Measurements from ENCODE around the gene LTA4H. TPM values are rescaled to one million over a fixed set of nuclear protein-coding genes. Genes with fewer than 3 reads are reported as not detected.
A peak's percentile ranks its signal among the peaks of the same experiment; 100 is the strongest.

LTA4H gene
- total RNA-seq, 1 donor from 2014 or later: 83.5 TPM

DNA sequence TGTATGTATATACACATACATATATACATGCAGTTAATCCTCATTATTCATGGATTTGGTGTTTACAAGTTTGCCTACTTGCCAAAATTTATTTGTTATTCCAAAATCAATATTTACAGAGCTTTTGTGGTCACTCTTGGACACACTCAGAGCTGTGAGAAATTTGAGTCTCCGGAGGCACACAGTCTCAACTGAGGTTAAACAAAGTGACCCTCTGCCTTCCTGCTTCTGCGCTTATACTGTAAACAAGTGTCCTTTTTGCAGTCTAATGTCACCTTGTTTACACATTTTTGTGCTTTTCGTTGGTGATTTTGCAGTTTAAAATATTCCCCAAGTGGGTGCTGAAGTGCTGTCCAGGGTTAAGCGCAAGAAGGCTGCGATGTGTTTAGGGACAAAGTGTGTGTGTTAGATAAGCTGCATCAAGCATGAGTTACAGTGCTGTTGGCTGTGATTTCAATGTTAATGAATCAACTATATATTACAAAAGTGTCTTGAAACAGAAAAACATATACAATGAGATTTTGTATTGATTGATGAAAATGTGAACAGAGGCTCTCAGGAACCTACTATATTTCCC is 13.1 kb upstream of the LTA4H start:
- TF ChIP-seq, protein P1, sequence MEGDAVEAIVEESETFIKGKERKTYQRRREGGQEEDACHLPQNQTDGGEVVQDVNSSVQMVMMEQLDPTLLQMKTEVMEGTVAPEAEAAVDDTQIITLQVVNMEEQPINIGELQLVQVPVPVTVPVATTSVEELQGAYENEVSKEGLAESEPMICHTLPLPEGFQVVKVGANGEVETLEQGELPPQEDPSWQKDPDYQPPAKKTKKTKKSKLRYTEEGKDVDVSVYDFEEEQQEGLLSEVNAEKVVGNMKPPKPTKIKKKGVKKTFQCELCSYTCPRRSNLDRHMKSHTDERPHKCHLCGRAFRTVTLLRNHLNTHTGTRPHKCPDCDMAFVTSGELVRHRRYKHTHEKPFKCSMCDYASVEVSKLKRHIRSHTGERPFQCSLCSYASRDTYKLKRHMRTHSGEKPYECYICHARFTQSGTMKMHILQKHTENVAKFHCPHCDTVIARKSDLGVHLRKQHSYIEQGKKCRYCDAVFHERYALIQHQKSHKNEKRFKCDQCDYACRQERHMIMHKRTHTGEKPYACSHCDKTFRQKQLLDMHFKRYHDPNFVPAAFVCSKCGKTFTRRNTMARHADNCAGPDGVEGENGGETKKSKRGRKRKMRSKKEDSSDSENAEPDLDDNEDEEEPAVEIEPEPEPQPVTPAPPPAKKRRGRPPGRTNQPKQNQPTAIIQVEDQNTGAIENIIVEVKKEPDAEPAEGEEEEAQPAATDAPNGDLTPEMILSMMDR (IDR thresholded peaks at IDR 0.05; ENCODE audit: insufficient read depth, low read length, severe bottlenecking): no peak
- Histone ChIP-seq H3K27me3 (ENCODE audit: control insufficient read depth, insufficient read depth, low read length) (no peaks in the 10 kb centered on the region), H3K4me3 (ENCODE audit: low read depth, low read length) (no peak overlapping the region), H3K36me3 (ENCODE audit: control insufficient read depth, insufficient read depth, low read length) (no peaks in the 10 kb centered on the region)
- FAIRE-seq: no peak
- DNase-seq (ENCODE audit: low read depth): peak; percentile 37

DNA sequence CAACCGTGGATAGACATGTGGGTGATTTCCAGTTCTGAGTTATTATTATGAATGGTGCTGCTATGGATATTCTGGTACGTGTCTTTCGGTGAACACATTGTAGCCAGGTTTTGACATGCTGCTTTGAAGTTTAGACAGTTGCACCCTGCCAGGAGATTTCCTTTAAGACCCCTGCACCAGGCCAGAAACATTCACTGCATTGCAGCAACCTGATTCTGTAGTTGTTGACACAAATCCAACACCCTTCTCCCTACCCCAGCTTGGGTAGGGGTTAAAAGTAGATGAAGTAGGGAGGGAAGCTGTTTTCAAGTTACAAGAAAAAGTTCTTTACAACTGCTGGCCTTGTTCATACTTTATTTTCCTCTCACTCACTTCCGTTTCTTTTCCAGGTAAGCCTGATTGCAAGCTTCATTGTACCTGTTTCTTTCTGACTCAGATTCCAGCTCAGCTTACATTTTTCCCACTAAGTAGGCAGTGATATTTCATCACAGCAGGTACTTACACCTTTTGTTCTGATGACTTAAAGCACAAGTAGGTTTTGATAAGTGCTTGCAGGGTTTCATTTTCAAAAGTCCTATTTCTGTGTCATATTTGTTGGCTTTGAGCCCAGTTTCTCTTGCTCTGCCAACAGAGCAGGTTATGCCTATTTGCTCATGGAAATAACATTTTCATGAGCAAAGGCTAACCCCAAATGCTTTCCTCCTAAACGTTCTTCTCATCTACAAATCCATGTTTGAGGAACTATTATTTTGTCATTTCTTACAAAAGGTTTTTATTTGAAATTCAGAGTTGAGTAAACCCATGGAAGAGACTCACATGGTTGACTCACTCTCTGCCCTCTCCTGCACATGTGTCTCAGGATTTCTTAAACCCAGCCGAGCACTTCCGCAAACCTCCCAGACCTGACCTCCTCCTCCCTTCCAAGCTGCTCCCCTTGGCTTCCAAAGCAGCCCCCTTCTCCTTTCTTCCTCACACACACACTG is 12.1 kb upstream of the LTA4H start:
- FAIRE-seq (no peak), DNase-seq (ENCODE audit: low read depth) (peak; percentile 99)
- no peaks in the 10 kb centered on the region for H3K36me3 ChIP-seq (ENCODE audit: control insufficient read depth, insufficient read depth, low read length)
- peak overlapping the region; percentile 11 for H3K4me3 ChIP-seq (ENCODE audit: low read depth, low read length)
- H3K27me3 ChIP-seq (ENCODE audit: control insufficient read depth, insufficient read depth, low read length): no peaks in the 10 kb centered on the region
- TF ChIP-seq, protein P1 (IDR thresholded peaks at IDR 0.05; ENCODE audit: insufficient read depth, low read length, severe bottlenecking): no peak

DNA sequence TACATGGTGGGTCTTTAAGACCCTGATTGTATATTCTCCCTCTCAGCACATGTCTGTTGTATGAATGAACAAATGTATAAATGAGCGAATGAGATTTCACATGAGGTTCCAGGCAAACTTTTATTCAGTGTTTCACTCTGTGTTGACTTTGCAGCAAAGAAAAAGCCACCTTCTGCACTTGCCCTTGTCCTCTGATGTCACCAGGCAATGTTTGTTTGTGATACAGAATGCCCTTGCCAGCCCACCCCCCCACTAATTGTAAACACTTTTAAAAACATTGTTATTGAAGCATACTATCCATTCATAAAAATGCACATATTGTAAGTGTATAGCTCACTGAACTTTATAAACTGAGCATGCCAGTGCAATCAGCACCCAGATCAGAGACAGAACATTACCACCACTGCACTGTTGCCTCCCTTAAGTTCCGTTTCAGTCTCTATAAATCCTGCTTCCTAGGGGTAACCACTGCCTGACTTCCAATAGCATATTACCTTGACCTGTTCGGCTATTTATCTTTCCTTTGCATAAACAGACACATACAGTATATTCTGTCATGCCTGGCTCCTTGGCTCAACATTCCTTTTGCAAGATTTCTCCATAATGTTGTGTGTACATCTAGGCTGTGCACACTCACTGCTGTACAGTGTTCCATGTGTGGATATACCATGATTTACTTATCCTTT is 11.3 kb upstream of the LTA4H start:
- DNase-seq (ENCODE audit: low read depth) (no peak), FAIRE-seq (no peak)
- TF ChIP-seq, protein P1 (IDR thresholded peaks at IDR 0.05; ENCODE audit: insufficient read depth, low read length, severe bottlenecking): no peak
- no peak overlapping the region for H3K4me3 ChIP-seq (ENCODE audit: low read depth, low read length)
- no peaks in the 10 kb centered on the region for H3K27me3 ChIP-seq (ENCODE audit: control insufficient read depth, insufficient read depth, low read length)
- no peaks in the 10 kb centered on the region for H3K36me3 ChIP-seq (ENCODE audit: control insufficient read depth, insufficient read depth, low read length)

DNA sequence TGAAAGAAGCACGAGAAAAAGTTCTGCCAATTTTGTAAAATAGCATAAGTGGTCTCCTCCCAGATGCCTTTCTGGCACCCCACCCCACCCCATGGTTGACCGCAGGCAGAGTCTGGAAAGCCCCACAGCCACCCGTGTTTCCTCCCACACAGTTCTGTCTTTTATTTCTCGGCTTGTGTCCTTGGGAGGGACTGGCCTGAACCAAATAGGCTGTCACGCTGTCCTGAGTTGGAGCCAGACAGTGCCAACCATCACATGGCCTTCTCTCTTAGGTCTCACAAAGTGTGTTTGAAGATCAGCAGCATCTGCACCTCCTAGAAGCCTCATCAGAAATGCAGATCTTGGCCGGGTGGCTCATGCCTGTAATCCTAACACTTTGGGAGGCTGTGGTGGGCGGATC is 10.2 kb upstream of the LTA4H start:
- Histone ChIP-seq H3K36me3 (ENCODE audit: control insufficient read depth, insufficient read depth, low read length) (no peaks in the 10 kb centered on the region), H3K4me3 (ENCODE audit: low read depth, low read length) (no peak overlapping the region), H3K27me3 (ENCODE audit: control insufficient read depth, insufficient read depth, low read length) (no peaks in the 10 kb centered on the region)
- FAIRE-seq: no peak
- no peak for DNase-seq (ENCODE audit: low read depth)
- TF ChIP-seq, protein P1 (IDR thresholded peaks at IDR 0.05; ENCODE audit: insufficient read depth, low read length, severe bottlenecking): no peak

DNA sequence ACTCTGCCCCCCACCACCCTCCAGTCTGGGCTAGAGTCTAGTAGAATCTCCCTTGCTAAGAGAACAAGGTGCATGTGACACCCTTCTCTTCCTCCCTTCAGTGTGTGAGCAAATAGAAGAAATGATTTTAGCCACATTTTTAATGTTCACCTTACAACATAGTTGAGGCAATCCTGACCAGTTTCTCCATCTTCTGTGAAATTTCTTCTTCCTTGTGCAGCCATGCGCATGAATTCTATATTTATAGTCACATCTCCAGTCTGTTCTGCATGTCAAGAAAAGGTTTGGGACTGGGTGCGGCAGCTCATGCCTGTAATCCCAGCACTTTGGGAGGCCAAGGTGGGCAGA is 9.5 kb upstream of the LTA4H start:
- FAIRE-seq: no peak
- Histone ChIP-seq H3K4me3 (ENCODE audit: low read depth, low read length) (no peak overlapping the region), H3K27me3 (ENCODE audit: control insufficient read depth, insufficient read depth, low read length) (no peaks in the 10 kb centered on the region), H3K36me3 (ENCODE audit: control insufficient read depth, insufficient read depth, low read length) (no peaks in the 10 kb centered on the region)
- TF ChIP-seq, protein P1 (IDR thresholded peaks at IDR 0.05; ENCODE audit: insufficient read depth, low read length, severe bottlenecking): no peak
- DNase-seq (ENCODE audit: low read depth): no peak

Data from bronchial epithelial cell (primary cell).